Activated T-helper 1 cell treated with anti-CD3 and anti-CD28 coated beads, Interleukin-2, amount 50 U/mL, for 16 hours (primary cell): ENCODE data around the gene OR4E1.
"Not testable (repeated sequence)": the region's sequence is repeated elsewhere in the genome, so short reads cannot be mapped to it uniquely, and the experiment has no call there.

Experiments used
- DNase-seq, 2 donors: peaks; one replicate each; pipeline ENCODE4 v3.0.0-alpha.2; 2020; ENCODE audit warnings: low read depth in 1 of 2, low spot score in 1 of 2

The OR4E1 gene

GRCh38 chr14:21673718-21674117 is at the start of gene OR4E1:
TSS of gene OR4E1 (minus strand) at chr14:21673818. CDS start at chr14:21670935, 2,883 bp downstream.
- DNase-seq, result no peak

- no peak for DNase-seq
These were observed 47.9 kb upstream of the OR4E1 start for GRCh38 chr14:21721504-21721903.

- DNase-seq, result no peak
These were observed 46.2 kb upstream of the OR4E1 start for GRCh38 chr14:21719841-21720240.

GRCh38 chr14:21714318-21714929 is 40.8 kb upstream of the OR4E1 start:
- no peak for DNase-seq

GRCh38 chr14:21712036-21712435 is 38.4 kb upstream of the OR4E1 start:
- no peak for DNase-seq

- no peak for DNase-seq
These were observed 37.8 kb upstream of the OR4E1 start for GRCh38 chr14:21711360-21711961.

- DNase-seq, result no peak
These were observed 30.7 kb upstream of the OR4E1 start for GRCh38 chr14:21704338-21704737.

GRCh38 chr14:21703357-21704326 is 30.0 kb upstream of the OR4E1 start:
- DNase-seq, result no peak

- DNase-seq, result no peak
These were observed 28.7 kb upstream of the OR4E1 start for GRCh38 chr14:21702316-21702715.

GRCh38 chr14:21699551-21699950 is 25.9 kb upstream of the OR4E1 start:
- no peak for DNase-seq

GRCh38 chr14:21698538-21698937 is 24.9 kb upstream of the OR4E1 start:
- DNase-seq, result not testable (repeated sequence)

GRCh38 chr14:21697662-21698061 is 24.0 kb upstream of the OR4E1 start:
- DNase-seq, result not testable (repeated sequence)

- DNase-seq, result no peak
These were observed 20.8 kb upstream of the OR4E1 start for GRCh38 chr14:21694425-21694824.

- DNase-seq, result no peak
These were observed 12.8 kb upstream of the OR4E1 start for GRCh38 chr14:21686468-21686867.

- DNase-seq, result no peak
These were observed 6.5 kb upstream of the OR4E1 start for GRCh38 chr14:21680072-21680471.

- no peak for DNase-seq
These were observed 1.9 kb upstream of the OR4E1 start for GRCh38 chr14:21675566-21675965.

GRCh38 chr14:21672116-21672515 is 1.5 kb downstream of the OR4E1 start:
- no peak for DNase-seq

- DNase-seq, result no peak
These were observed 2.2 kb downstream of the OR4E1 start for GRCh38 chr14:21671371-21671770.

GRCh38 chr14:21669284-21669683 is 4.3 kb downstream of the OR4E1 start:
- DNase-seq, result no peak

GRCh38 chr14:21668377-21668776 is 5.2 kb downstream of the OR4E1 start:
- no peak for DNase-seq

- DNase-seq, result no peak
These were observed 16.6 kb downstream of the OR4E1 start for GRCh38 chr14:21656980-21657379.

GRCh38 chr14:21654215-21654614 is 19.4 kb downstream of the OR4E1 start:
- no peak for DNase-seq
